ENCODE measurements around the gene TSPAN17. TPM values are rescaled to one million over a fixed set of nuclear protein-coding genes. Genes with fewer than 3 reads are reported as not detected.

TSPAN17 gene
- total and polyA plus RNA-seq, 7 donors, result 22.5 to 51.9 (median 25.8) TPM

GRCh38 chr5:176644294-176644693, 3.0 kb upstream of the TSPAN17 start:
- Histone ChIP-seq H3K27me3 (ENCODE audit: insufficient read depth in 3 of 3, low read length in 2 of 3) (no peaks in the 10 kb centered on the region), H3K4me3 (no peak overlapping the region), H3K27ac (no peak overlapping the region), H3K4me1 (peaks cover 16% of the 10 kb centered on the region), H3K36me3 (ENCODE audit: insufficient read depth in 1 of 2, low read depth in 1 of 2) (no peaks in the 10 kb centered on the region), H3K9me3 (no peaks in the 10 kb centered on the region)
- DNase-seq, result no peak
- 75 to 81% (median 77%) methylated on average over 9 of the region's 9 CpGs for WGBS, 3 donors
- no peak for ATAC-seq
- intact Hi-C loops (cut with DNase I), result no loop called here
- TF ChIP-seq CTCF (IDR thresholded peaks at IDR 0.05), result no peak

GRCh38 chr5:176644878-176645670, 2.2 kb upstream of the TSPAN17 start:
- no peak for DNase-seq
- ATAC-seq, result no peak
- intact Hi-C loops (cut with DNase I), result loop anchor here (5.0 kb wide), 2 partner anchors 33 to 73 kb away; partner anchors contain the start of gene GPRIN1 (in 1 of the 2)
- Histone ChIP-seq H3K4me3 (no peak overlapping the region), H3K4me1 (peaks cover 16% of the 10 kb centered on the region), H3K9me3 (no peaks in the 10 kb centered on the region), H3K36me3 (ENCODE audit: insufficient read depth in 1 of 2, low read depth in 1 of 2) (no peaks in the 10 kb centered on the region), H3K27ac (no peak overlapping the region), H3K27me3 (ENCODE audit: insufficient read depth in 3 of 3, low read length in 2 of 3) (no peaks in the 10 kb centered on the region)
- TF ChIP-seq CTCF (IDR thresholded peaks at IDR 0.05), result no peak
- WGBS, 3 donors, result 82 to 89% (median 87%) methylated on average over 22 of the region's 22 CpGs

- intact Hi-C loops (cut with DNase I), result loop anchor here (2.0 to 5.0 kb wide), 3 partner anchors 34 to 74 kb away; partner anchors contain the start of gene GPRIN1 (in 1 of the 2)
- H3K36me3 ChIP-seq (ENCODE audit: insufficient read depth in 1 of 2, low read depth in 1 of 2), result no peaks in the 10 kb centered on the region
- peak overlapping the region; percentile 87 for H3K4me3 ChIP-seq
- H3K9me3 ChIP-seq, result no peaks in the 10 kb centered on the region
- no peak for TF ChIP-seq CTCF (IDR thresholded peaks at IDR 0.05)
- DNase-seq (no peak), ATAC-seq (no peak)
- peak overlapping the region; percentile 78 for H3K27ac ChIP-seq
- H3K4me1 ChIP-seq, result peaks cover 11% of the 10 kb centered on the region
- 89 to 96% (median 91%) methylated on average over 6 to 7 of the region's 7 CpGs for WGBS, 3 donors
- H3K27me3 ChIP-seq (ENCODE audit: insufficient read depth in 3 of 3, low read length in 2 of 3), result no peaks in the 10 kb centered on the region
Observed at GRCh38 chr5:176646049-176646706, 1.1 kb upstream of the TSPAN17 start.

GRCh38 chr5:176646707-176647029, 616 bp upstream of the TSPAN17 start:
- H3K27ac ChIP-seq, result peak overlapping the region; percentile 78
- TF ChIP-seq CTCF (IDR thresholded peaks at IDR 0.05), result no peak
- intact Hi-C loops (cut with DNase I), result loop anchor here (2.0 to 5.0 kb wide), 3 partner anchors 34 to 74 kb away; partner anchors contain the start of gene GPRIN1 (in 1 of the 2)
- peaks cover 11% of the 10 kb centered on the region for H3K4me1 ChIP-seq
- H3K9me3 ChIP-seq, result no peaks in the 10 kb centered on the region
- H3K27me3 ChIP-seq (ENCODE audit: insufficient read depth in 3 of 3, low read length in 2 of 3), result no peaks in the 10 kb centered on the region
- peak overlapping the region; percentile 87 for H3K4me3 ChIP-seq
- no peaks in the 10 kb centered on the region for H3K36me3 ChIP-seq (ENCODE audit: insufficient read depth in 1 of 2, low read depth in 1 of 2)
- peak in 2 of 4 donors; percentile 1 to 2 for ATAC-seq
- WGBS, 3 donors, result 5 to 16% (median 15%) methylated on average over 11 of the region's 11 CpGs
- DNase-seq, result no peak

Measured in psoas muscle (tissue), 8 donors.